Measurements from ENCODE around the gene ECE2.

Gene ECE2

GRCh38 chr3:184239221-184239620 is 36.6 kb upstream of the ECE2 start:
- H3K4me3 ChIP-seq (ENCODE audit: low read length), result no peak overlapping the region
- DNase-seq (ENCODE audit: low read depth, low spot score), result no peak

GRCh38 chr3:184239708-184240107 is 36.1 kb upstream of the ECE2 start:
- no peak for DNase-seq (ENCODE audit: low read depth, low spot score)
- no peak overlapping the region for H3K4me3 ChIP-seq (ENCODE audit: low read length)

- DNase-seq (ENCODE audit: low read depth, low spot score), result no peak
- no peak overlapping the region for H3K4me3 ChIP-seq (ENCODE audit: low read length)
Observed at GRCh38 chr3:184240384-184241140, 35.3 kb upstream of the ECE2 start.

GRCh38 chr3:184241141-184241446 is 34.7 kb upstream of the ECE2 start:
- H3K4me3 ChIP-seq (ENCODE audit: low read length), result no peak overlapping the region
- DNase-seq (ENCODE audit: low read depth, low spot score), result no peak

GRCh38 chr3:184241447-184242296 is 34.1 kb upstream of the ECE2 start:
- DNase-seq (ENCODE audit: low read depth, low spot score), result no peak
- no peak overlapping the region for H3K4me3 ChIP-seq (ENCODE audit: low read length)

GRCh38 chr3:184242297-184242685 is 33.5 kb upstream of the ECE2 start:
- DNase-seq (ENCODE audit: low read depth, low spot score), result no peak
- no peak overlapping the region for H3K4me3 ChIP-seq (ENCODE audit: low read length)

- H3K4me3 ChIP-seq (ENCODE audit: low read length), result peak within 1 kb of the TSS; percentile 71
- peak; percentile 85 for DNase-seq (ENCODE audit: low read depth, low spot score)
Observed at GRCh38 chr3:184248454-184249411, 27.1 kb upstream of the ECE2 start, which contains the start of gene ALG3. Gene ALG3 (minus strand): TSS chr3:184248962. CDS start chr3:184248940, 22 bp downstream.

- DNase-seq (ENCODE audit: low read depth, low spot score), result peak; percentile 97
- peak within 1 kb of the TSS; percentile 71 for H3K4me3 ChIP-seq (ENCODE audit: low read length)
Observed at GRCh38 chr3:184249412-184250166, 26.2 kb upstream of the ECE2 start, which contains the start of gene EEF1AKMT4. Gene EEF1AKMT4 (plus strand): TSS chr3:184249672. CDS start chr3:184249695, 23 bp downstream.

- DNase-seq (ENCODE audit: low read depth, low spot score), result peak; percentile 90
- peak overlapping the region; percentile 71 for H3K4me3 ChIP-seq (ENCODE audit: low read length)
Observed at GRCh38 chr3:184250167-184250828, 25.5 kb upstream of the ECE2 start.

GRCh38 chr3:184255291-184256039 is 20.4 kb upstream of the ECE2 start:
- no peak overlapping the region for H3K4me3 ChIP-seq (ENCODE audit: low read length)
- no peak for DNase-seq (ENCODE audit: low read depth, low spot score)

- H3K4me3 ChIP-seq (ENCODE audit: low read length), result no peak overlapping the region
- no peak for DNase-seq (ENCODE audit: low read depth, low spot score)
Observed at GRCh38 chr3:184257083-184257915, 18.5 kb upstream of the ECE2 start.

GRCh38 chr3:184258926-184259325 is 16.9 kb upstream of the ECE2 start:
- no peak overlapping the region for H3K4me3 ChIP-seq (ENCODE audit: low read length)
- no peak for DNase-seq (ENCODE audit: low read depth, low spot score)

GRCh38 chr3:184259396-184259877 is 16.4 kb upstream of the ECE2 start:
- no peak for DNase-seq (ENCODE audit: low read depth, low spot score)
- no peak overlapping the region for H3K4me3 ChIP-seq (ENCODE audit: low read length)

GRCh38 chr3:184259878-184260723 is 15.7 kb upstream of the ECE2 start:
- peak overlapping the region; percentile 57 for H3K4me3 ChIP-seq (ENCODE audit: low read length)

GRCh38 chr3:184260724-184261269 is 15.0 kb upstream of the ECE2 start:
- H3K4me3 ChIP-seq (ENCODE audit: low read length), result peak overlapping the region; percentile 57
- DNase-seq (ENCODE audit: low read depth, low spot score), result no peak

More at GRCh38 chr3:184259878-184260723, 15.7 kb upstream of the ECE2 start:
- no peak for DNase-seq (ENCODE audit: low read depth, low spot score)

All from Jurkat, Clone E6-1 (cell line).